A673 (cell line): ENCODE data around the gene EGFL6. TPM values are rescaled to one million over a fixed set of nuclear protein-coding genes. Genes with fewer than 3 reads are reported as not detected.

ENCODE experiments used
- Bru-seq: library from RNA; stranded (reverse); fragments of 400-500 nt; gene quantifications from one replicate; lab custom pipeline; 2021; lab: Mats Ljungman, UMichigan
- BruChase-seq, 2 experiments: library from RNA; stranded (reverse); fragments of 400-500 nt; gene quantifications; one replicate each; lab custom pipeline; 2021; lab: Mats Ljungman, UMichigan
- BruUV-seq: library from RNA; stranded (reverse); fragments of 400-500 nt; replicated peaks from 2 replicates; lab custom pipeline; 2021; lab: Mats Ljungman, UMichigan
- CTCF ChIA-PET: fragments of 300-600 bp; sonication (Branson Sonifier 250); formaldehyde crosslinking; loops from one replicate; lab custom pipeline; 2022; ENCODE audit warnings: antibody characterized with exemption; lab: Charles Lee
- POLR2A ChIA-PET: fragments of 300-600 bp; sonication (Branson Sonifier 250); formaldehyde crosslinking; loops from one replicate; lab custom pipeline; 2022; ENCODE audit warnings: antibody characterized with exemption; ENCODE audit not compliant: low non-redundant PET; lab: Charles Lee
- DNase-seq: peaks from one replicate; pipeline ENCODE4 v3.0.0-alpha.2; 2015; ENCODE audit warnings: low spot score
- H3K27ac ChIP-seq: fragments of 200-600 bp; sonication (generic); 2 replicates; pipeline ENCODE4 v1.5.1; 2016; ENCODE audit warnings: mixed run types, low read depth, mild to moderate bottlenecking, mixed read lengths, antibody characterized with exemption, low read length; ENCODE audit not compliant: poor library complexity, severe bottlenecking
- H3K27me3 ChIP-seq: fragments of 200-600 bp; sonication (generic); replicated peaks from 2 replicates; pipeline ENCODE4 v1.6.1; 2017; ENCODE audit warnings: mixed run types, low read depth, mild to moderate bottlenecking, mixed read lengths, antibody characterized with exemption, low read length; ENCODE audit not compliant: insufficient read depth, poor library complexity
- H3K36me3 ChIP-seq: fragments of 200-600 bp; sonication (generic); 2 replicates; pipeline ENCODE4 v1.6.1; 2016; ENCODE audit warnings: mixed run types, mild to moderate bottlenecking, mixed read lengths, antibody characterized with exemption, low read length; ENCODE audit not compliant: insufficient read depth, poor library complexity, severe bottlenecking
- H3K4me1 ChIP-seq: fragments of 200-600 bp; sonication (generic); 2 replicates; pipeline ENCODE4 v1.6.1; 2017; ENCODE audit warnings: mixed run types, mild to moderate bottlenecking, mixed read lengths, antibody characterized with exemption, low read length; ENCODE audit not compliant: insufficient read depth, poor library complexity, severe bottlenecking
- H3K4me3 ChIP-seq: fragments of 200-600 bp; sonication (generic); 2 replicates; pipeline ENCODE4 v1.5.1; 2016; ENCODE audit warnings: low read depth, mixed run types, mild to moderate bottlenecking, mixed read lengths, low read length; ENCODE audit not compliant: poor library complexity, severe bottlenecking
- H3K9me3 ChIP-seq: fragments of 200-600 bp; sonication (generic); 2 replicates; pipeline ENCODE4 v1.6.1; 2016; ENCODE audit warnings: mixed run types, low read depth, mild to moderate bottlenecking, mixed read lengths, antibody characterized with exemption, low read length; ENCODE audit not compliant: poor library complexity, severe bottlenecking
- EZH2 ChIP-seq: fragments of 200-600 bp; sonication (generic); IDR thresholded peaks from 2 replicates; pipeline ENCODE4 v1.6.1; 2017; ENCODE audit warnings: borderline replicate concordance, low read depth, mild to moderate bottlenecking, mixed read lengths, antibody characterized with exemption, low read length; ENCODE audit not compliant: poor library complexity, severe bottlenecking
- intact Hi-C: fragments of 100-400 bp; cut with micrococcal nuclease; formaldehyde crosslinking; loops from one replicate; pipeline ENCODE4 v1.10.0; 2022; ENCODE audit not compliant: unreplicated experiment
- long read RNA-seq: library from polyadenylated mRNA; stranded (forward); transcript quantifications from one replicate; pipeline ENCODE4 v2.0.0, GENCODE V29; 2022
- total RNA-seq: library from RNA; stranded (reverse); gene quantifications from 2 replicates; pipeline ENCODE4 v1.2.3, GENCODE V29; 2021
- TF ChIP-seq, protein P1 (sequence below): fragments of 300-800, 200-600 bp; sonication (generic); conservative IDR thresholded peaks from 2 replicates; pipeline ENCODE4 v1.5.1; 2017; ENCODE audit warnings: low read depth, mild to moderate bottlenecking, antibody characterized with exemption, low read length, moderate library complexity, mixed read lengths

Gene EGFL6, protein sequence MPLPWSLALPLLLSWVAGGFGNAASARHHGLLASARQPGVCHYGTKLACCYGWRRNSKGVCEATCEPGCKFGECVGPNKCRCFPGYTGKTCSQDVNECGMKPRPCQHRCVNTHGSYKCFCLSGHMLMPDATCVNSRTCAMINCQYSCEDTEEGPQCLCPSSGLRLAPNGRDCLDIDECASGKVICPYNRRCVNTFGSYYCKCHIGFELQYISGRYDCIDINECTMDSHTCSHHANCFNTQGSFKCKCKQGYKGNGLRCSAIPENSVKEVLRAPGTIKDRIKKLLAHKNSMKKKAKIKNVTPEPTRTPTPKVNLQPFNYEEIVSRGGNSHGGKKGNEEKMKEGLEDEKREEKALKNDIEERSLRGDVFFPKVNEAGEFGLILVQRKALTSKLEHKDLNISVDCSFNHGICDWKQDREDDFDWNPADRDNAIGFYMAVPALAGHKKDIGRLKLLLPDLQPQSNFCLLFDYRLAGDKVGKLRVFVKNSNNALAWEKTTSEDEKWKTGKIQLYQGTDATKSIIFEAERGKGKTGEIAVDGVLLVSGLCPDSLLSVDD
- total RNA-seq (not detected in 2 replicates), Bru-seq, nascent RNA (percentile 11 among the genes with signal in this experiment), BruChase-seq, experiment 1, labeled RNA remaining after a 2-hour chase (not detected), BruChase-seq, experiment 2, labeled RNA remaining after a 6-hour chase (percentile 3 among the genes with signal in this experiment)
- long read RNA-seq: 0 reads

DNA sequence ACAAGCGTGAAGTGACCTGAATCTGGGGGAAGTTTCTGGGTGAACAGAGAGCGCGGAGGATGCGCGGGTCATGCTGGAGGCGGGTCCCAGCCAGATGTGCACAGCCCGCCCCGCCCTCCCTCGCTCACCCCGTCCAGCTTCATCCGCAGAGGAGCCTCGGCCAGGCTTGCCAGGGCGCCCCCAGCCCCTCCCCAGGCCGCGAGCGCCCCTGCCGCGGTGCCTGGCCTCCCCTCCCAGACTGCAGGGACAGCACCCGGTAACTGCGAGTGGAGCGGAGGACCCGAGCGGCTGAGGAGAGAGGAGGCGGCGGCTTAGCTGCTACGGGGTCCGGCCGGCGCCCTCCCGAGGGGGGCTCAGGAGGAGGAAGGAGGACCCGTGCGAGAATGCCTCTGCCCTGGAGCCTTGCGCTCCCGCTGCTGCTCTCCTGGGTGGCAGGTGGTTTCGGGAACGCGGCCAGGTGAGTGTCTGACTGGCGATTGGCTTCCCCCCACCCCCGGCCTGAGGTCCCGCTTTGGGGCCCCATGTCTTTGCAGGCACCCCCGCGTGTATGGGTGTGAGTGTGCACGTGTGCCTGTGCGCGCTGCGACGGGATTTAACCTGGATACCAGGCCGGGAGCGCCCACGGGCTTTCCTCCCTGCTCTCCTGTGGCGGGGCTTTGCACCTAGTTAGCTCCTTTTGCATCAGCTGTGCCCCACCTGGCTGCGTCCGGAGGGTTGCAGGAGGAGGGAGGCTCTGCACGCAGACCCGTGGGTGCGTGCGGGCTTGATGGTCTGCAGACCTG is at the start of gene EGFL6:
TSS of gene EGFL6 (plus strand) at position 123 of the 782 bp plus-strand sequence. CDS start at position 384, 261 bp downstream.
- Histone ChIP-seq H3K4me1 (no peaks in the 10 kb centered on the region), H3K36me3 (no peaks in the 10 kb centered on the region), H3K27ac (no peak within 1 kb of the TSS), H3K4me3 (no peak within 1 kb of the TSS), H3K9me3 (no peaks in the 10 kb centered on the region), H3K27me3 (peaks cover 18% of the 10 kb centered on the region)
- no peak for DNase-seq
- TF ChIP-seq EZH2: no peak
- TF ChIP-seq, protein P1, sequence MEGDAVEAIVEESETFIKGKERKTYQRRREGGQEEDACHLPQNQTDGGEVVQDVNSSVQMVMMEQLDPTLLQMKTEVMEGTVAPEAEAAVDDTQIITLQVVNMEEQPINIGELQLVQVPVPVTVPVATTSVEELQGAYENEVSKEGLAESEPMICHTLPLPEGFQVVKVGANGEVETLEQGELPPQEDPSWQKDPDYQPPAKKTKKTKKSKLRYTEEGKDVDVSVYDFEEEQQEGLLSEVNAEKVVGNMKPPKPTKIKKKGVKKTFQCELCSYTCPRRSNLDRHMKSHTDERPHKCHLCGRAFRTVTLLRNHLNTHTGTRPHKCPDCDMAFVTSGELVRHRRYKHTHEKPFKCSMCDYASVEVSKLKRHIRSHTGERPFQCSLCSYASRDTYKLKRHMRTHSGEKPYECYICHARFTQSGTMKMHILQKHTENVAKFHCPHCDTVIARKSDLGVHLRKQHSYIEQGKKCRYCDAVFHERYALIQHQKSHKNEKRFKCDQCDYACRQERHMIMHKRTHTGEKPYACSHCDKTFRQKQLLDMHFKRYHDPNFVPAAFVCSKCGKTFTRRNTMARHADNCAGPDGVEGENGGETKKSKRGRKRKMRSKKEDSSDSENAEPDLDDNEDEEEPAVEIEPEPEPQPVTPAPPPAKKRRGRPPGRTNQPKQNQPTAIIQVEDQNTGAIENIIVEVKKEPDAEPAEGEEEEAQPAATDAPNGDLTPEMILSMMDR: no peak
- CTCF ChIA-PET: no interaction called here
- intact Hi-C loops: no loop called here
- POLR2A ChIA-PET: no interaction called here
- BruUV-seq: no TSS peak

DNA sequence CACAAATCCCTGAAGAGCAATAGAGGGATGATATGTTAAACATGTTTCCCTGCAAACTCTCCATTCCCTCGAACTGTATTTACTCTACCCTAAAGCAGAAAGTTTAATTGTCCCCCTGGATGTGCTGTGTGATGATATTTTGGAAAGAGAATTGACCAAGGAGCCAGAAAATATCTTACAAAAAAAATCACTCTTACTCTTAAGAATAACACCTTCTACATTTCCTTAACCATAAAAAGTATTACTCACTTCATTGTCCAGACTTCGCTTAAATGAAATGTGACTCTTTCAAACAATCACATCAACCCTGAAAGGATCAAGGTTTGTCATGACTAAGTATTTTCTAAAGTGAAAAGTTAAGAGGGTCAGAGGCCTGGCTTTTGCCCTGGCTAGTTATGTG is 49.0 kb upstream of the EGFL6 start:
- no peak for TF ChIP-seq EZH2
- TF ChIP-seq, protein P1: no peak
- no peaks in the 10 kb centered on the region for H3K36me3 ChIP-seq
- intact Hi-C loops: no loop called here
- CTCF ChIA-PET: no interaction called here
- H3K27ac ChIP-seq: no peak overlapping the region
- no peaks in the 10 kb centered on the region for H3K9me3 ChIP-seq
- peaks cover 10% of the 10 kb centered on the region for H3K4me1 ChIP-seq
- H3K4me3 ChIP-seq: no peak overlapping the region
- BruUV-seq: no TSS peak
- POLR2A ChIA-PET: no interaction called here
- no peak for DNase-seq
- H3K27me3 ChIP-seq: no peaks in the 10 kb centered on the region

GRCh38 chrX:13520936-13521335 is 48.5 kb upstream of the EGFL6 start:
- peaks cover 7% of the 10 kb centered on the region for H3K4me1 ChIP-seq
- no peak overlapping the region for H3K4me3 ChIP-seq
- no peak overlapping the region for H3K27ac ChIP-seq
- intact Hi-C loops: no loop called here
- no TSS peak for BruUV-seq
- ChIA-PET POLR2A (no interaction called here), CTCF (no interaction called here)
- no peaks in the 10 kb centered on the region for H3K36me3 ChIP-seq
- no peak for DNase-seq
- H3K27me3 ChIP-seq: no peaks in the 10 kb centered on the region
- TF ChIP-seq, protein P1: no peak
- TF ChIP-seq EZH2: no peak
- no peaks in the 10 kb centered on the region for H3K9me3 ChIP-seq
